Measurements from ENCODE around the gene POR. TPM values are rescaled to one million over a fixed set of nuclear protein-coding genes. Genes with fewer than 3 reads are reported as not detected.

POR gene
- total and polyA plus RNA-seq, 2 of the 13 experiments (the other 11 are each of a cell fraction or from before 2014, with no cell fraction given) = 145 to 266 TPM

- ChIA-PET POLR2A (no interaction called here), CTCF (ENCODE audit: low intra/inter-chr PET ratio, low total read pairs) (no interaction called here)
- ATAC-seq (no peak), DNase-seq (ENCODE audit: low spot score) (no peak), FAIRE-seq (no peak)
- H3K27me3 ChIP-seq (ENCODE audit: control insufficient read depth in 1 of 2, insufficient read depth in 2 of 2, low read length in 2 of 2) = no peaks in the 10 kb centered on the region
- H3K4me2 ChIP-seq (ENCODE audit: low read depth, low read length) = no peak overlapping the region
- in situ Hi-C loops (cut with HindIII; ENCODE audit: extremely low pct_ligation_motif_present, low pct_unique_long_range_greater_than_20kb) (no loop called here), intact Hi-C loops (cut with micrococcal nuclease; ENCODE audit: unreplicated experiment) (no loop called here)
- peaks cover 34% of the 10 kb centered on the region for H3K79me2 ChIP-seq (ENCODE audit: insufficient read depth, low read length)
- no TSS peak for BruUV-seq (replicated peaks)
- no peak overlapping the region for H2AFZ ChIP-seq (ENCODE audit: low read length)
- TF ChIP-seq ZNF343 (CRISPR knock-in tag; IDR thresholded peaks at IDR 0.05) = no peak
- peak; percentile 27 for TF ChIP-seq AGO2 (optimal IDR thresholded peaks at IDR 0.05; ENCODE audit: low read depth, low read length)
- H3K4me1 ChIP-seq (ENCODE audit: insufficient read depth, low read length) = peaks cover 33% of the 10 kb centered on the region
- H3K9me3 ChIP-seq (ENCODE audit: low read length) = no peaks in the 10 kb centered on the region
- no peak overlapping the region for H3K4me3 ChIP-seq (replicated peaks in 1 of 3; ENCODE audit: insufficient read depth in 1 of 3, low read depth in 2 of 3, low read length in 3 of 3)
- H3K27ac ChIP-seq (ENCODE audit: extremely low read length, insufficient read depth, low read length) = no peak overlapping the region
- 91% methylated on average over 6 of the region's 12 CpGs for WGBS (ENCODE audit: low lambda C conversion rate)
- H4K20me1 ChIP-seq (ENCODE audit: insufficient read depth, low read length) = peaks cover 55% of the 10 kb centered on the region
- no peak overlapping the region for H3K9ac ChIP-seq (ENCODE audit: insufficient read depth, low read depth, low read length)
- peaks cover 34 to 83% of the 10 kb centered on the region in 2 experiments for H3K36me3 ChIP-seq (replicated peaks in 1 of 2; ENCODE audit: control insufficient read depth in 1 of 2, insufficient read depth in 2 of 2, low read length in 2 of 2)
Observed at GRCh38 chr7:75968561-75969001, 53.6 kb downstream of the POR start.

GRCh38 chr7:75969182-75969581 is 54.2 kb downstream of the POR start:
- in situ Hi-C loops (cut with HindIII; ENCODE audit: extremely low pct_ligation_motif_present, low pct_unique_long_range_greater_than_20kb) = no loop called here
- H3K79me2 ChIP-seq (ENCODE audit: insufficient read depth, low read length) = peaks cover 32% of the 10 kb centered on the region
- ChIA-PET POLR2A (no interaction called here), CTCF (ENCODE audit: low intra/inter-chr PET ratio, low total read pairs) (no interaction called here)
- TF ChIP-seq ZNF12 (CRISPR knock-in tag; IDR thresholded peaks at IDR 0.05) (no peak), ZNF598 (CRISPR knock-in tag; IDR thresholded peaks at IDR 0.05; ENCODE audit: borderline replicate concordance) (0 out of 2 replicates have a peak, but pooled peaks have one; percentile 14), CBX2 (IDR thresholded peaks at IDR 0.05; ENCODE audit: low read depth, low read length) (no peak), CBX2 (CRISPR knock-in tag; IDR thresholded peaks at IDR 0.05; ENCODE audit: low read depth) (no peak), POLR2G (IDR thresholded peaks at IDR 0.05; ENCODE audit: low read depth, low read length) (0 out of 2 replicates have a peak, but pooled peaks have one; percentile 26), NR2F1 (CRISPR knock-in tag; IDR thresholded peaks at IDR 0.05) (no peak), TAF1 (CRISPR knock-in tag; IDR thresholded peaks at IDR 0.05) (no peak), NBN (conservative IDR thresholded peaks at IDR 0.05) (no peak), ZSCAN21 (CRISPR knock-in tag; IDR thresholded peaks at IDR 0.05; ENCODE audit: borderline replicate concordance) (no peak), ZNF530 (CRISPR knock-in tag; IDR thresholded peaks at IDR 0.05; ENCODE audit: low read depth) (no peak), NPAS2 (CRISPR knock-in tag; IDR thresholded peaks at IDR 0.05; ENCODE audit: borderline replicate concordance) (no peak), PCBP1 (IDR thresholded peaks at IDR 0.05; ENCODE audit: borderline replicate concordance, low read depth, low read length) (no peak), ARID2 (CRISPR knock-in tag; IDR thresholded peaks at IDR 0.05; ENCODE audit: borderline replicate concordance) (no peak), GABPB1 (CRISPR knock-in tag; IDR thresholded peaks at IDR 0.05) (no peak)
- TF ChIP-seq, protein P1, sequence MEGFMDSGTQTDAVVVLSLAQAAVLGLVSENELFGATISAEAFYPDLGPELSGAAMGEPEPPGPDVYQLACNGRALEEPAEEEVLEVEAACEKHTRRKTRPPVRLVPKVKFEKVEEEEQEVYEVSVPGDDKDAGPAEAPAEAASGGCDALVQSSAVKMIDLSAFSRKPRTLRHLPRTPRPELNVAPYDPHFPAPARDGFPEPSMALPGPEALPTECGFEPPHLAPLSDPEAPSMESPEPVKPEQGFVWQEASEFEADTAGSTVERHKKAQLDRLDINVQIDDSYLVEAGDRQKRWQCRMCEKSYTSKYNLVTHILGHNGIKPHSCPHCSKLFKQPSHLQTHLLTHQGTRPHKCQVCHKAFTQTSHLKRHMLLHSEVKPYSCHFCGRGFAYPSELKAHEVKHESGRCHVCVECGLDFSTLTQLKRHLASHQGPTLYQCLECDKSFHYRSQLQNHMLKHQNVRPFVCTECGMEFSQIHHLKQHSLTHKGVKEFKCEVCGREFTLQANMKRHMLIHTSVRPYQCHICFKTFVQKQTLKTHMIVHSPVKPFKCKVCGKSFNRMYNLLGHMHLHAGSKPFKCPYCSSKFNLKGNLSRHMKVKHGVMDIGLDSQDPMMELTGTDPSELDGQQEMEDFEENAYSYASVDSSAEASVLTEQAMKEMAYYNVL (CRISPR knock-in tag; IDR thresholded peaks at IDR 0.05; ENCODE audit: borderline replicate concordance) = no peak
- TF ChIP-seq, protein P2, sequence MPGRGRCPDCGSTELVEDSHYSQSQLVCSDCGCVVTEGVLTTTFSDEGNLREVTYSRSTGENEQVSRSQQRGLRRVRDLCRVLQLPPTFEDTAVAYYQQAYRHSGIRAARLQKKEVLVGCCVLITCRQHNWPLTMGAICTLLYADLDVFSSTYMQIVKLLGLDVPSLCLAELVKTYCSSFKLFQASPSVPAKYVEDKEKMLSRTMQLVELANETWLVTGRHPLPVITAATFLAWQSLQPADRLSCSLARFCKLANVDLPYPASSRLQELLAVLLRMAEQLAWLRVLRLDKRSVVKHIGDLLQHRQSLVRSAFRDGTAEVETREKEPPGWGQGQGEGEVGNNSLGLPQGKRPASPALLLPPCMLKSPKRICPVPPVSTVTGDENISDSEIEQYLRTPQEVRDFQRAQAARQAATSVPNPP (CRISPR knock-in tag; IDR thresholded peaks at IDR 0.05) = no peak
- no peak overlapping the region for H3K27ac ChIP-seq (ENCODE audit: extremely low read length, insufficient read depth, low read length)
- intact Hi-C loops (cut with micrococcal nuclease; ENCODE audit: unreplicated experiment) = no loop called here
- ATAC-seq (no peak), DNase-seq (ENCODE audit: low spot score) (no peak), FAIRE-seq (no peak)
- BruUV-seq (replicated peaks) = no TSS peak
- H2AFZ ChIP-seq (ENCODE audit: low read length) = no peak overlapping the region
- peaks cover 32% of the 10 kb centered on the region for H3K4me1 ChIP-seq (ENCODE audit: insufficient read depth, low read length)
- H3K9ac ChIP-seq (ENCODE audit: insufficient read depth, low read depth, low read length) = no peak overlapping the region
- H3K9me3 ChIP-seq (ENCODE audit: low read length) = no peaks in the 10 kb centered on the region
- no peak overlapping the region for H3K4me2 ChIP-seq (ENCODE audit: low read depth, low read length)
- no peak overlapping the region for H3K4me3 ChIP-seq (replicated peaks in 1 of 3; ENCODE audit: insufficient read depth in 1 of 3, low read depth in 2 of 3, low read length in 3 of 3)
- H3K27me3 ChIP-seq (ENCODE audit: control insufficient read depth in 1 of 2, insufficient read depth in 2 of 2, low read length in 2 of 2) = no peaks in the 10 kb centered on the region
- WGBS (ENCODE audit: low lambda C conversion rate) = 96% methylated on average over 6 of the region's 13 CpGs
- peaks cover 54% of the 10 kb centered on the region for H4K20me1 ChIP-seq (ENCODE audit: insufficient read depth, low read length)
- peaks cover 34 to 87% of the 10 kb centered on the region in 2 experiments for H3K36me3 ChIP-seq (replicated peaks in 1 of 2; ENCODE audit: control insufficient read depth in 1 of 2, insufficient read depth in 2 of 2, low read length in 2 of 2)
